Measurements from ENCODE around the gene SLC6A11. TPM values are rescaled to one million over a fixed set of nuclear protein-coding genes. Genes with fewer than 3 reads are reported as not detected.

SLC6A11 gene
- polyA plus RNA-seq, 1 donor (not counting 4 experiments of a cell fraction or from before 2014, with no cell fraction given): 9.8 TPM

- Histone ChIP-seq H3K27ac (ENCODE audit: control insufficient read depth, insufficient read depth, low read length) (no peak overlapping the region), H3K9me1 (ENCODE audit: control insufficient read depth, extremely low read depth, insufficient read depth, low read length) (no peaks in the 10 kb centered on the region), H3K4me2 (ENCODE audit: control insufficient read depth, extremely low read depth, insufficient read depth, low read depth, low read length) (no peak overlapping the region), H3K4me1 (ENCODE audit: control insufficient read depth, extremely low read depth, insufficient read depth, low read length) (no peaks in the 10 kb centered on the region), H3K27me3 (ENCODE audit: control insufficient read depth, extremely low read depth, insufficient read depth, low read length) (peaks cover 59% of the 10 kb centered on the region), H3K9ac (ENCODE audit: control insufficient read depth, extremely low read depth, insufficient read depth, low read length) (no peak overlapping the region), H3K79me2 (ENCODE audit: control insufficient read depth, insufficient read depth, low read length) (no peaks in the 10 kb centered on the region), H3K4me3 (ENCODE audit: control insufficient read depth in 2 of 3, extremely low read depth in 1 of 3, insufficient read depth in 2 of 3, low read depth in 1 of 3, low read length in 3 of 3) (no peak overlapping the region), H2AFZ (ENCODE audit: control insufficient read depth, low read length) (no peak overlapping the region), H3K9me3 (ENCODE audit: control insufficient read depth, low read depth, low read length) (no peaks in the 10 kb centered on the region), H3K36me3 (ENCODE audit: control insufficient read depth in 2 of 2, extremely low read depth in 1 of 2, insufficient read depth in 2 of 2, low read length in 2 of 2) (no peaks in the 10 kb centered on the region), H4K20me1 (ENCODE audit: control insufficient read depth, extremely low read depth, insufficient read depth, low read length) (no peaks in the 10 kb centered on the region)
- DNase-seq (ENCODE audit: low read depth, low spot score) (no peak), FAIRE-seq (no peak)
- no peak for TF ChIP-seq EZH2 (IDR thresholded peaks at IDR 0.05; ENCODE audit: low read length)
- TF ChIP-seq, protein P1, sequence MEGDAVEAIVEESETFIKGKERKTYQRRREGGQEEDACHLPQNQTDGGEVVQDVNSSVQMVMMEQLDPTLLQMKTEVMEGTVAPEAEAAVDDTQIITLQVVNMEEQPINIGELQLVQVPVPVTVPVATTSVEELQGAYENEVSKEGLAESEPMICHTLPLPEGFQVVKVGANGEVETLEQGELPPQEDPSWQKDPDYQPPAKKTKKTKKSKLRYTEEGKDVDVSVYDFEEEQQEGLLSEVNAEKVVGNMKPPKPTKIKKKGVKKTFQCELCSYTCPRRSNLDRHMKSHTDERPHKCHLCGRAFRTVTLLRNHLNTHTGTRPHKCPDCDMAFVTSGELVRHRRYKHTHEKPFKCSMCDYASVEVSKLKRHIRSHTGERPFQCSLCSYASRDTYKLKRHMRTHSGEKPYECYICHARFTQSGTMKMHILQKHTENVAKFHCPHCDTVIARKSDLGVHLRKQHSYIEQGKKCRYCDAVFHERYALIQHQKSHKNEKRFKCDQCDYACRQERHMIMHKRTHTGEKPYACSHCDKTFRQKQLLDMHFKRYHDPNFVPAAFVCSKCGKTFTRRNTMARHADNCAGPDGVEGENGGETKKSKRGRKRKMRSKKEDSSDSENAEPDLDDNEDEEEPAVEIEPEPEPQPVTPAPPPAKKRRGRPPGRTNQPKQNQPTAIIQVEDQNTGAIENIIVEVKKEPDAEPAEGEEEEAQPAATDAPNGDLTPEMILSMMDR (optimal IDR thresholded peaks at IDR 0.05 in 1 of 3, IDR thresholded peaks at IDR 0.05 in 1 of 3, conservative IDR thresholded peaks at IDR 0.05 in 1 of 3; ENCODE audit: extremely low read depth in 1 of 3, insufficient read depth in 2 of 3, low read length in 3 of 3): no peak
- dilution Hi-C loops (cut with MboI; ENCODE audit: extremely low pct_ligation_motif_present, low sequenced_read_pairs): no loop called here
Measured at GRCh38 chr3:10974131-10974530, 158.1 kb downstream of the SLC6A11 start.

DNA sequence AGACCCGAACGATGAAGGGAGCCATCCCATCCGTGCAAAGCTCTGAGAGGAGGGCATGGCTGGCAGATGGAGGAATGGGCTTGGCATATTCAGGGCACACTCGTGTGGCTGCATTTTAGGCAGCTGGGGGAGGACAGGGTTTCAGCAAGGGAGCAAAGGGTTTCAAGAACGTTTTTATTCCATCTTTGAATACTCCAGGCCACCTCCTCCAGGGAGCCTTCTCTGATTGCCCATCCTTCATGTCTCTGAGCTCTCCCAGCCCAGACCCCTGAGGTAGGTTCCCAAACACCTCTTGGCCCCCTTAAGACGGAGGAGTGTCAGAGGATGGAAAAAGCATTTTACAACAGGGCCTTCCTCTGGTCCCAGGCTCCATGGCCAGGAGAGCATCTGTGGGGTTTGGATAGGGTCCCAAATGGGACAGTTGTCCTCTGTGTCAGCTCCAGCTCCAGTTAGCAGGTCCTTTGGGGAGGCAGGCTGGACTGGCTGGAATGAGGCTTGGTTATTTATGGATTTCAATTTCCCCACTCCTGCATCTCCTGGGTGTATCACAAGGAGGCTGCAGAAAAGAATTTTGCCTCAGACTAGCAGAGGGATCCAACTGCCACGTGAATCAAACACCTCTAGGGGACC lies 158.8 kb downstream of the SLC6A11 start:
- Histone ChIP-seq H3K4me1 (ENCODE audit: control insufficient read depth, extremely low read depth, insufficient read depth, low read length) (no peaks in the 10 kb centered on the region), H3K9ac (ENCODE audit: control insufficient read depth, extremely low read depth, insufficient read depth, low read length) (no peak overlapping the region), H3K27me3 (ENCODE audit: control insufficient read depth, extremely low read depth, insufficient read depth, low read length) (peaks cover 55% of the 10 kb centered on the region), H3K27ac (ENCODE audit: control insufficient read depth, insufficient read depth, low read length) (no peak overlapping the region), H3K4me2 (ENCODE audit: control insufficient read depth, extremely low read depth, insufficient read depth, low read depth, low read length) (no peak overlapping the region), H3K36me3 (ENCODE audit: control insufficient read depth in 2 of 2, extremely low read depth in 1 of 2, insufficient read depth in 2 of 2, low read length in 2 of 2) (no peaks in the 10 kb centered on the region), H3K79me2 (ENCODE audit: control insufficient read depth, insufficient read depth, low read length) (no peaks in the 10 kb centered on the region), H3K9me1 (ENCODE audit: control insufficient read depth, extremely low read depth, insufficient read depth, low read length) (no peaks in the 10 kb centered on the region), H4K20me1 (ENCODE audit: control insufficient read depth, extremely low read depth, insufficient read depth, low read length) (no peaks in the 10 kb centered on the region), H3K4me3 (ENCODE audit: control insufficient read depth in 2 of 3, extremely low read depth in 1 of 3, insufficient read depth in 2 of 3, low read depth in 1 of 3, low read length in 3 of 3) (no peak overlapping the region), H3K9me3 (ENCODE audit: control insufficient read depth, low read depth, low read length) (no peaks in the 10 kb centered on the region), H2AFZ (ENCODE audit: control insufficient read depth, low read length) (no peak overlapping the region)
- FAIRE-seq: no peak
- dilution Hi-C loops (cut with MboI; ENCODE audit: extremely low pct_ligation_motif_present, low sequenced_read_pairs): no loop called here
- no peak for DNase-seq (ENCODE audit: low read depth, low spot score)
- no peak for TF ChIP-seq EZH2 (IDR thresholded peaks at IDR 0.05; ENCODE audit: low read length)
- TF ChIP-seq, protein P1 (optimal IDR thresholded peaks at IDR 0.05 in 1 of 3, IDR thresholded peaks at IDR 0.05 in 1 of 3, conservative IDR thresholded peaks at IDR 0.05 in 1 of 3; ENCODE audit: extremely low read depth in 1 of 3, insufficient read depth in 2 of 3, low read length in 3 of 3): no peak
